Lung (tissue), 12 donors: ENCODE results near the gene NCBP3. TPM values are rescaled to one million over a fixed set of nuclear protein-coding genes. Genes with fewer than 3 reads are reported as not detected.

ENCODE experiments used
- ATAC-seq: fragments of 200-7000 bp; cut with Tn5 transposase; one replicate; pipeline ENCODE4 v1.9.1; 2020; ENCODE audit warnings: moderate number of reproducible peaks; ENCODE audit not compliant: insufficient read depth, low FRiP score
- DNase-seq, 3 donors: peaks; one replicate each; pipeline ENCODE4 v3.0.0-alpha.2; 2013 to 2017
- H3K27ac ChIP-seq, 2 donors: one replicate each; pipeline ENCODE4 v1.5.1; 2013; ENCODE audit warnings: mild to moderate bottlenecking in 2 of 2, moderate library complexity in 2 of 2, control low read depth in 1 of 2, inconsistent platforms in 1 of 2, low read depth in 1 of 2, low read length in 1 of 2
- H3K27me3 ChIP-seq, 3 donors: one replicate each; pipeline ENCODE4 v1.5.1; 2013; ENCODE audit warnings: low read length in 2 of 3; ENCODE audit not compliant: control insufficient read depth in 3 of 3, insufficient read depth in 3 of 3
- H3K36me3 ChIP-seq, 4 donors: one replicate each; pipeline ENCODE4 v1.5.1; 2013; ENCODE audit warnings: low read length in 4 of 4, mild to moderate bottlenecking in 1 of 4, moderate library complexity in 1 of 4; ENCODE audit not compliant: control insufficient read depth in 4 of 4, insufficient read depth in 4 of 4
- H3K4me1 ChIP-seq, 5 donors: one replicate each; pipeline ENCODE4 v1.5.1; 2013; ENCODE audit warnings: low read length in 5 of 5, mild to moderate bottlenecking in 2 of 5, moderate library complexity in 1 of 5; ENCODE audit not compliant: control insufficient read depth in 5 of 5, insufficient read depth in 5 of 5
- H3K4me3 ChIP-seq: one replicate; pipeline ENCODE4 v1.5.1; 2013; ENCODE audit warnings: mild to moderate bottlenecking, control low read depth, moderate library complexity
- H3K9ac ChIP-seq, 2 donors: one replicate each; pipeline ENCODE4 v1.5.1; 2013; ENCODE audit warnings: low read length in 2 of 2, control low read depth in 1 of 2; ENCODE audit not compliant: insufficient read depth in 1 of 2
- H3K9me3 ChIP-seq, 4 donors: one replicate each; pipeline ENCODE4 v1.5.1; 2013; ENCODE audit warnings: low read length in 3 of 4, mild to moderate bottlenecking in 1 of 4, moderate library complexity in 1 of 4; ENCODE audit not compliant: control insufficient read depth in 4 of 4, insufficient read depth in 3 of 4
- CTCF ChIP-seq: IDR thresholded peaks from 2 replicates; pipeline ENCODE4 v1.5.1; 2012; ENCODE audit warnings: mild to moderate bottlenecking; ENCODE audit errors: control extremely low read depth, extremely low read depth
- WGBS, 2 donors: extraction: QIAGEN DNeasy Blood & Tissue Kit; methylation state at CpG; one replicate each; pipeline ENCODE4 v1.1.7; 2013; 5-methylcytosine and 5-hydroxymethylcytosine counted together
- polyA plus RNA-seq, 2 donors: library from polyadenylated mRNA; stranded (reverse); fragments of 200-250 nt; gene quantifications; one replicate each; pipeline ENCODE4 v1.2.1, GENCODE V29; 2013
- total RNA-seq, 2 donors: library from RNA; depleted of rRNA in 1 of 2; stranded (reverse); fragments of >200 nt in 1 of 2; gene quantifications; one replicate each; pipeline ENCODE4 v1.2.1, GENCODE V29; 2014 to 2021
- donor health status: control.
- donor health status: control.
- donor health status: Bipolar disorder and iron deficiency.
- donor health status: healthy.
- donor health status: DM: yes; HTN: yes; CAD: no.

Gene NCBP3
- total and polyA plus RNA-seq, 4 donors, result 15.9 to 49.4 (median 26.0) TPM

- H3K27me3 ChIP-seq, result no peaks in the 10 kb centered on the region
- no peak overlapping the region for H3K27ac ChIP-seq
- no peak overlapping the region for H3K4me3 ChIP-seq
- H3K9me3 ChIP-seq, result no peaks in the 10 kb centered on the region
- H3K9ac ChIP-seq, result no peak overlapping the region
- 81 to 85% methylated on average over 17 of the region's 17 CpGs for WGBS, 2 donors
- DNase-seq, result peak in 1 of 3 donors; percentile 26
- ATAC-seq, result no peak
- peaks cover 0 to 28% (median 3%) of the 10 kb centered on the region in 5 donors for H3K4me1 ChIP-seq
- TF ChIP-seq CTCF, result no peak
- peaks cover 0 to 18% (median 0%) of the 10 kb centered on the region in 4 donors for H3K36me3 ChIP-seq
Measured at GRCh38 chr17:3867106-3867505, 21.1 kb upstream of the NCBP3 start.

- Histone ChIP-seq H3K4me3 (no peak overlapping the region), H3K27me3 (no peaks in the 10 kb centered on the region), H3K4me1 (peaks cover 0 to 28% (median 3%) of the 10 kb centered on the region in 5 donors), H3K9ac (no peak overlapping the region), H3K27ac (no peak overlapping the region), H3K9me3 (no peaks in the 10 kb centered on the region), H3K36me3 (peaks cover 0 to 17% (median 0%) of the 10 kb centered on the region in 4 donors)
- WGBS, 2 donors, result 96 to 98% methylated on average over 21 of the region's 21 CpGs
- no peak for ATAC-seq
- TF ChIP-seq CTCF, result no peak
- no peak for DNase-seq
Measured at GRCh38 chr17:3866276-3866675, 20.2 kb upstream of the NCBP3 start.

GRCh38 chr17:3865176-3865575 is 19.1 kb upstream of the NCBP3 start:
- WGBS, 2 donors, result 64 to 74% methylated on average over 8 of the region's 8 CpGs
- H3K9ac ChIP-seq, result no peak overlapping the region

More at GRCh38 chr17:3865176-3865575, 19.1 kb upstream of the NCBP3 start:
- Histone ChIP-seq H3K9me3 (no peaks in the 10 kb centered on the region), H3K4me1 (peaks cover 0 to 22% (median 0%) of the 10 kb centered on the region in 5 donors), H3K36me3 (peaks cover 0 to 19% (median 0%) of the 10 kb centered on the region in 4 donors), H3K4me3 (no peak overlapping the region), H3K27ac (no peak overlapping the region), H3K27me3 (no peaks in the 10 kb centered on the region)
- ATAC-seq (peak; percentile 44), DNase-seq (peak in 2 of 3 donors; percentile 48 to 61)
- no peak for TF ChIP-seq CTCF
